Choroid plexus epithelial cell (primary cell): Measurements from ENCODE around the gene IPPK.
A peak's percentile ranks its signal among the peaks of the same experiment; 100 is the strongest.
"Not testable (repeated sequence)": the region's sequence is repeated elsewhere in the genome, so short reads cannot be mapped to it uniquely, and the experiment has no call there.

Source experiments
- DNase-seq: peaks from one replicate; pipeline ENCODE4 v3.0.0-alpha.2; 2010; ENCODE audit warnings: low read depth
- H3K4me3 ChIP-seq: 2 replicates; pipeline ENCODE4 v1.5.1; 2011; ENCODE audit warnings: low read depth, mild to moderate bottlenecking, control low read depth, low read length, moderate library complexity
- TF ChIP-seq, protein P1 (sequence below): conservative IDR thresholded peaks from 2 replicates; pipeline ENCODE4 v1.5.1; 2011; ENCODE audit warnings: low read depth, mild to moderate bottlenecking, control low read depth, inconsistent platforms, low read length, moderate library complexity

IPPK gene

DNA sequence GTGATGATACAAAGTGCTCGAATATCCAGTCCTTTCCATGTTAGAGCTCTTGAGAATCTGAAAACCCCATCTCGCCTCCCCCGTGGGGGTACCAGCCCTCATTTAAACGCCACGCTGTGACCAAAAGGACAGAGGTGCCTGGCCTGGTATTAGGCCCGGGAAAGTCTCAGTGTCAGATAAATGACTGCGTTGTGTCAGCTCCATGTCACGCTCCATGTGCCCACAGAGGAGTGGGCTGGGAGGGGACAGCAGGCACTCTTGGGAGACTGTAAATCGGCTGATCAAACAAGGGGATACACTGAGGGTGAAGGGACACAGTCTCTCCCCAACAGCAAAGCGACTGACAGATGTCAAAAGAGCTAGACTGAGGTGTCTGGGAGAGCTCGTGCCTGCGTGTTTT is 68.5 kb downstream of the IPPK start:
- DNase-seq, result no peak
- TF ChIP-seq, protein P1, sequence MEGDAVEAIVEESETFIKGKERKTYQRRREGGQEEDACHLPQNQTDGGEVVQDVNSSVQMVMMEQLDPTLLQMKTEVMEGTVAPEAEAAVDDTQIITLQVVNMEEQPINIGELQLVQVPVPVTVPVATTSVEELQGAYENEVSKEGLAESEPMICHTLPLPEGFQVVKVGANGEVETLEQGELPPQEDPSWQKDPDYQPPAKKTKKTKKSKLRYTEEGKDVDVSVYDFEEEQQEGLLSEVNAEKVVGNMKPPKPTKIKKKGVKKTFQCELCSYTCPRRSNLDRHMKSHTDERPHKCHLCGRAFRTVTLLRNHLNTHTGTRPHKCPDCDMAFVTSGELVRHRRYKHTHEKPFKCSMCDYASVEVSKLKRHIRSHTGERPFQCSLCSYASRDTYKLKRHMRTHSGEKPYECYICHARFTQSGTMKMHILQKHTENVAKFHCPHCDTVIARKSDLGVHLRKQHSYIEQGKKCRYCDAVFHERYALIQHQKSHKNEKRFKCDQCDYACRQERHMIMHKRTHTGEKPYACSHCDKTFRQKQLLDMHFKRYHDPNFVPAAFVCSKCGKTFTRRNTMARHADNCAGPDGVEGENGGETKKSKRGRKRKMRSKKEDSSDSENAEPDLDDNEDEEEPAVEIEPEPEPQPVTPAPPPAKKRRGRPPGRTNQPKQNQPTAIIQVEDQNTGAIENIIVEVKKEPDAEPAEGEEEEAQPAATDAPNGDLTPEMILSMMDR, result no peak
- H3K4me3 ChIP-seq, result no peak overlapping the region

DNA sequence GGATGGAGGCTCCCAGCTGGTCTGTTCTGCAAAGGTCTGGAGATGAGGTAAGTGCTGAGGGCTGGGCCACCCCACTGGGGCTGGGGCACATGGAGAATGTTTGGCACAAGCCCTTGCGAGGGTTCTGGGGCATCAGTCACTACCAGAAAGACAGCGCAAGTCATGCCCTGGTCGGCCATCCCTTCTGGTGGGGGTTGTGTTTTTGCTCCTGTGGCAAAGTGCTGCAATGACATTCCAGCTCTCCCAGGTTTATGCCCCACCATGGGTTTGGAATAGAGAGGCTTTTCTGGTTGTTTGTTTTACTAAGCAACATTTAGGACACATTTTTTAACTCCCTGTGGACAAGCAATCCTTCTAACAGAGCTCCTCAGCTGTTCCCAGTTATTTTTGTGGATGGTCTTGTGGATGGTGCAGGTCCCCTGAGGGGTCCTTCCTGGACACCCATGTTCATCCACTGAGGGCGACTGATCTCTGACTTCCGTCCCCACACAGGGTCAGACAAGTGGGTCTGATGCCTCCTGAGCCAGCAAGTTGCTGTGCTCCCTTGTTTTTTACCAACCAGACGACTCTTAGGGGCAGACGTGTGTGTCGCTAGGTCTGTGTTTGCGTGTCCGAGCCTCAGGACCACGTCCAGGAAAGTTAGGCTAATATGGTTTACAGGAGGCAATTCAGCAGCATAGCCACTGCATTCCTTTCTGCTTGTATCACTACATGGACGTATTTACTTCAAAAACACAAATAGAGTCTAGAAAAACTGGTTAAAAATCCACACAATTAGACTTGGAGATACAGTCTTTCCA is 69.3 kb downstream of the IPPK start:
- DNase-seq, result peak; percentile 82
- TF ChIP-seq, protein P1, result no peak
- H3K4me3 ChIP-seq, result no peak overlapping the region

DNA sequence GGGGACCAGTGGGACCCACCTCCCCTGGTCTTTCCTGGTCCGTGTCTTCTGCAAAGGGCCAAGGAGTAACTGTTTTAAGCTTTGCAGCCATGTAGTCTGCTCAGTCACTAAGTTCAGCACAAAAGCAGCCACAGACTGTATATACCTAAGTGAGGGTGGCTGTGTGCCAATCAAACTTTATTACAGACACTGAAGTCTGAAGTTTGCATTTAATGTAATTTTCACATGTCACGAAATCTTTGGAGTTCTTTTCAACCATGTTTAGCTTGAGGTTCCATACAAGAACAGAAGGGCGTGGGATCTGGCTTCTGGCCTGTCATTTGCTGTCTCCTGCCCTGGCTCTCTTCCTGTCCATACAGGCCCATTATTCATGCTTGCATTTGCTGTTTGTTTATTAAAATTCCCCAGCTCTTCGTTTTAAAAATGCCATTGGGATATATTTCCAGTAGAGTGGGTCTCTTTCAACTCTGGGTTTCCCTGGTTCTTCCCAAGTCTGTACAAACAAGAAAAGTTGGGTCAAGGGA is 69.9 kb downstream of the IPPK start:
- peak; percentile 11 for DNase-seq
- no peak overlapping the region for H3K4me3 ChIP-seq
- TF ChIP-seq, protein P1, result no peak

DNA sequence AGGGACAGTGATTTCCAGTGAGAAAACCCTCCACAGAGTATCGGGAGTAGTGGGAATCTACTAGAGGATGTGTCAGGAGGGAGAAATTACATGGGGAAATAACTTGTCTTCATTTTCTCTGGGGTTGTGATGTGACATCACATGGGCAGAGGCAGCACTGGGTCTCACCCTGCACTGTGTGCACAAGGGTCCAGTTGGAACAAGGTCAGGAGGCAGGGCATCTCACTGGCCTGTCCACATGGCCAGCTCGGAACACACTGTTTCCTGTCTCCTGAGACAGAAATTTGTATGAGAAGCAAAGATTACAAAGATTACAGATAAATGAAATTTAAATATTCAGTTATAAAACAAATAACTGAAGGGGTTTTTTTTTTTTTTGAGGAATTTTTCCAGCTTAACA is 71.5 kb downstream of the IPPK start:
- TF ChIP-seq, protein P1, result no peak
- DNase-seq, result no peak
- H3K4me3 ChIP-seq, result no peak overlapping the region

DNA sequence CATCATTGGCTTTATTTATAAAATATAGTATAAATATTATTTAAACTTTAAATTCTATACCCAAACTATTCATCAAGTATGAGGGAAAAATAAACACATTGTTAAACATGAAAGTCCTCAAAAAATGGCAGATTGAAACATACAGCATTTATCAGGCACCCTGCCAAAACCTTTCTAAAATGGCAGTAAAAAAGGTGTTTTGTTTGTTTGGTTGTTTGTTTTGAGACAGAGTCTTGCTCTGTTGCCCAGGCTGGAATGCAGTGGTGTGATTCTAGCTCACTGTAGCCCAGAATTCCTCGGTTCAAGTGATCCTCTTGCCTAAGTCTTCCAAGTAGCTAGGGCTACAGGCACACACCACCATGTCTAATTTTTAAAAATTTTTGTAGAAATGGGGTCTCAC is 74.0 kb downstream of the IPPK start:
- DNase-seq, result no peak
- TF ChIP-seq, protein P1, result no peak
- H3K4me3 ChIP-seq, result no peak overlapping the region

DNA sequence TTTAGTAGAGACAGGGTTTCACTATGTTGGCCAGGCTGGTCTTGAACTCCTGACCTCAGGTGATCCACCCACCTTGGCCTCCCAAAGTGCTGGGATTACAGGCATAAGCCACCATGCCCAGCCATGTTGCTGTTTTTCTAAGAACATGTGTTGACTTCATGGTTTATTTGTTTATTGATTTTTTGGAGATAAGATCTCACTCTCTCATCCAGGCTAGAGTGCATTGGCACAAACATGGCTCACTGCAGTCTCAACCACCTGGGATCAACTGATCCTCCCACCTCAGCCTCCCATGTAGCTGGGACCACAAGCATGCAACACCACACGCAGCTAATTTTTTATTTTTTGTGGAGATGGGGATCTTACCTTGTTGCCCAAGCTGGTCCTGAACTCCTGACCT is 74.9 kb downstream of the IPPK start:
- not testable (repeated sequence) for H3K4me3 ChIP-seq, DNase-seq

DNA sequence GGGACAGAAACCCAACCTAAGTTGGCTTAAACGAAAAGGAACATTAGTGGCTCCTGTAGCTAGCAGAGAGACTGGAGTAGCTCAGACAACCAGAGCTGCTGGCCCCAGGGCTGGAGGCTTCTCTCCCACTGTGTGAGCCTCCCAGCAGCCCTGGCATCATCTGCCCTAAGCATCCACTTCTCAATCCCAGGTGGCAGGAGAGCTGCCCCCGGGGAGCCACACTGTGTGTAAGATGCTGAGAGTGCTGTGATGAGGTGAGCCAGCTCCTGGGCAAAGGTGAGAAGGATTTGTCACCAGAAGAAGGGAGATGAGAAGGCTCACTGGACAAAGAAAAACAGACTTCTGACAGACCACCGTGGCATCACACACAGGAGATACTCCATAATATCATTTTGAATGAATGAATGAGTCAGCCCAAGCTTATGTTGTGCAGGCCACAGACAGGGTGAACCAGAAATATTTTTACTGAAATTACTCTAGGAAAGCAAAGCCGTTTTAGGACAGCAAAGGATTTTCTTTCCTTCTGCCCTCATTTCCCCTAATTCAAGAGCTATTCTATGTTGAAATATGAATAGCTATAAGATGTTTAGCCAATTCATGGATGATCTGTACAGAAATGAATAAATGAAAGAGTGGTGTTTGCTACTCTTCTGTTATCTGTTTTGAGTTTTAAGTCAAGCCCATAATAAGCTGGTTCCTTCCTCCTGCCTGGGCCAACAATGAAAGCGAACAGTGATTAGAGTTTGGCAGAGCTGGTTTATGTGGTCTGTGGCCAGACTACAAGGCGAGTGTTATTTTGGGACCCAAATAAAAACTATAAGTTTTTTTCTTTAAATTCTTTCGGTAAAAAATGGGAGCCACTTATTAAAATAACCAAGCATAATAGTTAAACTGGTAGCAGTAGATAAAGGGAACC is 76.7 kb downstream of the IPPK start:
- no peak overlapping the region for H3K4me3 ChIP-seq
- TF ChIP-seq, protein P1, result no peak
- DNase-seq, result no peak
